Upper lobe of left lung (tissue), 4 donors: ENCODE results near the gene SPARCL1.

Source experiments
- EP300 ChIP-seq, 4 donors: sonication (generic); formaldehyde crosslinking; IDR thresholded peaks; one replicate each; pipeline ENCODE4 v1.5.1; 2017; ENCODE audit warnings: antibody characterized with exemption in 4 of 4, control low read depth in 2 of 4
- POLR2A ChIP-seq, 4 donors: fragments of 450-650 bp; IDR thresholded peaks; one replicate each; pipeline ENCODE4 v1.5.1; 2016 to 2017; ENCODE audit warnings: antibody characterized with exemption in 4 of 4, mild to moderate bottlenecking in 2 of 4
- POLR2AphosphoS5 ChIP-seq, 2 donors: sonication (generic); formaldehyde crosslinking; IDR thresholded peaks; one replicate each; pipeline ENCODE4 v1.5.1; 2017; ENCODE audit warnings: antibody characterized with exemption in 2 of 2
- TF ChIP-seq, protein P1 (sequence below), 6 experiments: fragments of 450-650 bp in 4 of 6; fragments of 200-600 bp in 2 of 6; sonication (generic) in 2 of 6; IDR thresholded peaks; one replicate each; pipeline ENCODE4 v1.5.1; 2016 to 2019; ENCODE audit warnings: antibody characterized with exemption in 6 of 6

DNA sequence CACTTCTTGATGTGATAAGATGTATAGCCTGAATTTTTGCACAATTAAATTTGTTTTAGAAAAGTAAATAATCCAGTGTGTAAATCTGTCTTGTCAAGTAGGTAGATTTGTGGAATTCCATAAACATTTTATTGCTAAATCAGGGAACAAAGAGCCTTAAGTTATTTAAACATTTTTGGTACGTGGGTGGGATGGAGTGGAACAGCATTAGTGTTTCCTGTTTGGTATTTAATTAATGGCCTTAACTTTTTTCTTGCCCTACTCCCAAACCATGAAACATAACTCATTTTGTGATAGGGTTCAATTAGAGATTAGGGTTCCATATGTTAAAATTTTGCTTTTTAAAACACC is 101.7 kb downstream of the SPARCL1 start:
- TF ChIP-seq POLR2A (IDR thresholded peaks at IDR 0.05) (no peak), POLR2AphosphoS5 (IDR thresholded peaks at IDR 0.05) (no peak), EP300 (IDR thresholded peaks at IDR 0.05) (no peak)
- TF ChIP-seq, protein P1, sequence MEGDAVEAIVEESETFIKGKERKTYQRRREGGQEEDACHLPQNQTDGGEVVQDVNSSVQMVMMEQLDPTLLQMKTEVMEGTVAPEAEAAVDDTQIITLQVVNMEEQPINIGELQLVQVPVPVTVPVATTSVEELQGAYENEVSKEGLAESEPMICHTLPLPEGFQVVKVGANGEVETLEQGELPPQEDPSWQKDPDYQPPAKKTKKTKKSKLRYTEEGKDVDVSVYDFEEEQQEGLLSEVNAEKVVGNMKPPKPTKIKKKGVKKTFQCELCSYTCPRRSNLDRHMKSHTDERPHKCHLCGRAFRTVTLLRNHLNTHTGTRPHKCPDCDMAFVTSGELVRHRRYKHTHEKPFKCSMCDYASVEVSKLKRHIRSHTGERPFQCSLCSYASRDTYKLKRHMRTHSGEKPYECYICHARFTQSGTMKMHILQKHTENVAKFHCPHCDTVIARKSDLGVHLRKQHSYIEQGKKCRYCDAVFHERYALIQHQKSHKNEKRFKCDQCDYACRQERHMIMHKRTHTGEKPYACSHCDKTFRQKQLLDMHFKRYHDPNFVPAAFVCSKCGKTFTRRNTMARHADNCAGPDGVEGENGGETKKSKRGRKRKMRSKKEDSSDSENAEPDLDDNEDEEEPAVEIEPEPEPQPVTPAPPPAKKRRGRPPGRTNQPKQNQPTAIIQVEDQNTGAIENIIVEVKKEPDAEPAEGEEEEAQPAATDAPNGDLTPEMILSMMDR (IDR thresholded peaks at IDR 0.05), result no peak
